Sigmoid colon (tissue), 4 donors: ENCODE data around the gene PCBP3.

Experiments
- CTCF ChIP-seq, 4 experiments: fragments of 450-650 bp in 3 of 4; fragments of 200-600 bp in 1 of 4; IDR thresholded peaks; one replicate each; pipeline ENCODE4 v1.5.1; 2016 to 2019; ENCODE audit warnings: antibody characterized with exemption in 4 of 4, mild to moderate bottlenecking in 3 of 4, moderate library complexity in 2 of 4
- EP300 ChIP-seq, 4 donors: sonication (generic); formaldehyde crosslinking; IDR thresholded peaks; one replicate each; pipeline ENCODE4 v1.6.1; 2017; ENCODE audit warnings: antibody characterized with exemption in 4 of 4
- POLR2A ChIP-seq, 2 donors: fragments of 450-650 bp; IDR thresholded peaks; one replicate each; pipeline ENCODE4 v1.6.1; 2016; ENCODE audit warnings: antibody characterized with exemption in 2 of 2, mild to moderate bottlenecking in 2 of 2, moderate library complexity in 2 of 2
- POLR2AphosphoS5 ChIP-seq, 4 donors: sonication (generic); formaldehyde crosslinking; IDR thresholded peaks; one replicate each; pipeline ENCODE4 v1.6.1; 2017; ENCODE audit warnings: antibody characterized with exemption in 4 of 4

- TF ChIP-seq CTCF (IDR thresholded peaks at IDR 0.05), result no peak
- no peak for TF ChIP-seq POLR2A (IDR thresholded peaks at IDR 0.05)
- TF ChIP-seq POLR2AphosphoS5 (IDR thresholded peaks at IDR 0.05), result no peak
- no peak for TF ChIP-seq EP300 (IDR thresholded peaks at IDR 0.05)
Measured at GRCh38 chr21:45908536-45909237, 265.2 kb downstream of the PCBP3 start.
